ENCODE results near the gene BAZ2A.

The BAZ2A gene

GRCh38 chr12:56629459-56630179 is 507 bp downstream of the BAZ2A start:
- H3K4me3 ChIP-seq (ENCODE audit: low read depth, low read length), result peak overlapping the region; percentile 98
- no peak for TF ChIP-seq CTCF (IDR thresholded peaks at IDR 0.05; ENCODE audit: low read depth, low read length)

DNA sequence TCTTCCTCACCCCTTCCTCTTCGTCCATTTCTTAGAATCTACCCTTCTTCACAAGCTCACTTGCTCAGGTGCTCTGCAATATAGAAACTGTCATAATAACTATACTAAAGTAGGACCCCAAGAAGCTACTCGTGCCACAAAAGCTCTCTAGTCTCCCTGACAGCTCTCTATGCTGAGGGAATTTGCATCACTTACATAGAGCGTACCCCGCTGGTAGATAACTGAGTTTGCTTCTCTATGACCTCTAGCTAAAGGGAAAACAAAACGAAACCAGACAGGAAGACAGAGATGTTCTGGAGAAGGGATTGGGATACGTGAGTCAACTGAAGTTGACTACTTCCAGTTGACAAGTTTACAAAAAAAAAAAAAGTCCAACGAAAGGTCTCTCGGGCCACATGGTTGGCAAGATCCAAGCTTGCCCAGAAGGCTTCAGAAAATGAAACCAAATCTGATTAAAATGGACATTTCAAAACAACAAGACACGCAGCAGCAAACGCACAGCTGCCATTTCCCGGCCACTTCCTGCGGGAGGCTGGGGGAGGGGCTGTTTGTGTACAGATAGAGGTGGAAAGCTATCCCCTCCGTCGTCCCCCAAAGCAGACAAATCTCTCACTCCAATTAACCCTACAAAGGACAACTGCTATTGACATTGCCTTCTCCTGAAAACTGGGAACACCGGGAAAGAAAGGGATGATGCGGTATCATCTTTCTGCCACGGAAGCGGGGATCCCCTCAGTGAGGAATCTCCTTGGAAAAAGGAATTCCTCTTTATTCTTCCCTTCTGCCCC is 1.3 kb downstream of the BAZ2A start:
- H3K4me3 ChIP-seq (ENCODE audit: low read depth, low read length), result peak overlapping the region; percentile 98
- TF ChIP-seq CTCF (IDR thresholded peaks at IDR 0.05; ENCODE audit: low read depth, low read length), result no peak

- no peak overlapping the region for H3K4me3 ChIP-seq (ENCODE audit: low read depth, low read length)
- no peak for TF ChIP-seq CTCF (IDR thresholded peaks at IDR 0.05; ENCODE audit: low read depth, low read length)
Measured at GRCh38 chr12:56626701-56627100, 3.4 kb downstream of the BAZ2A start.

GRCh38 chr12:56622535-56622934 is 7.6 kb downstream of the BAZ2A start:
- no peak overlapping the region for H3K4me3 ChIP-seq (ENCODE audit: low read depth, low read length)
- TF ChIP-seq CTCF (IDR thresholded peaks at IDR 0.05; ENCODE audit: low read depth, low read length), result no peak

DNA sequence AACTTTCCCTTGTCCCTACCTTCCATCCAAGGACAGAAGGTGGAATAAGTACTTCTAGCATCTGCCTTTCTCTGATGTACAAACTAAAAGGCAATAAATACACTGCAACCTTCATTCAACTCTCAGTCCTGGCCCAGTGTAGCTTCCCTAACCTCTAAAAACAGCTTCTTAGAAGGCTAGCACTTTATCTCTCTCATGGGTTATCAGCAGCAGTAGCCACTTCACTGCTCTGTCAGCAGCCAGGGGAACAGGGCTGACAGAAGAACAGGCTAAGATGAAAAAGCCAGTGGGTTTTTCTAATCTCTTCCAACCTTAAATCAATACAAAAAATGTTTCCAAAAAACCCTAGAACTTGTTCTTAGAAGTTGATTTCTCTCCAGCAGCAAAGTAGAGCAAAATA is 13.2 kb downstream of the BAZ2A start:
- no peak overlapping the region for H3K4me3 ChIP-seq (ENCODE audit: low read depth, low read length)
- TF ChIP-seq CTCF (IDR thresholded peaks at IDR 0.05; ENCODE audit: low read depth, low read length), result no peak

DNA sequence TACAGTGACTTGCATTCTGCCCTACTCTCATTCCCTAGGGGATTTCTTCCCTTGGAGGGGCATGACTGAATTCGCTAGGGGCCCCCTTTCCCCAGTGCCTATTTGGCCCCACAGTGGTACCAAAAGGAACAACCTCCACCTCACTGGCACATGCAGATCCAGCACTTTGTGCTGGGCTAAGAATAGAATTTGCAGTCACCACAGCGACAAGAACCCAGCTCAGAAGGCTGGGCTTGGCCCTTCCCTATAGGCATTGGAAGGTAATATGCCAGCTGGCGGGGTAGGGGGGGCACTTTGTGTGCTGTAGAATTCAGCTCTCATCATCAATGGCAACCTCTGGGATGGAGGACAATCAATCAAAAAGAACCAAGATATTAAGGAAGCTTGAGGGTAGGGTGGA is 13.9 kb downstream of the BAZ2A start:
- no peak for TF ChIP-seq CTCF (IDR thresholded peaks at IDR 0.05; ENCODE audit: low read depth, low read length)
- H3K4me3 ChIP-seq (ENCODE audit: low read depth, low read length), result no peak overlapping the region

DNA sequence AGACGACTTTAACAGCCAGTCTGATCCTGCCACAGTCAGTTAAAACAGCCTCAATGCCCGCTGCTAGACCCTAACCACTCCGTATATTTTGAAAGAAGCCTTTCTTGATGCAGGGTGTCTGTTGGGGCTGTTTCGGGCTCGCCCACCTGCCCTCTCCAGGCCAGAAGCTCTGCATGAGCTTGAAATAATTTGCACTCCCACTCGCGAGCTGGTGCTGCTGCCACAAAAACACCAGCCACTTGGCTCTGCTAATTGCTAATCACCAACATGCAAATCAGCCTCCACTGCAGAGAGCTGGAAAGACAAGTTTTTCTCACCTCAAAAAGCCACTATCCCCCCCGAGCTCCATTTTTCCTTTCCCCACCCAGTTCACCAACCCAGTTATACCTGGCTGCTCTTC is 15.5 kb downstream of the BAZ2A start:
- TF ChIP-seq CTCF (IDR thresholded peaks at IDR 0.05; ENCODE audit: low read depth, low read length), result no peak

More for the DNA sequence above, 15.5 kb downstream of the BAZ2A start:
- H3K4me3 ChIP-seq (ENCODE audit: low read depth, low read length), result no peak overlapping the region
